A673 (cell line): ENCODE measurements around the gene NME3. TPM values are rescaled to one million over a fixed set of nuclear protein-coding genes. Genes with fewer than 3 reads are reported as not detected.

Experiments used
- BruUV-seq: library from RNA; stranded (reverse); fragments of 400-500 nt; replicated peaks from 2 replicates; lab custom pipeline; 2021; lab: Mats Ljungman, UMichigan
- CTCF ChIA-PET: fragments of 300-600 bp; sonication (Branson Sonifier 250); formaldehyde crosslinking; loops from one replicate; lab custom pipeline; 2022; ENCODE audit warnings: antibody characterized with exemption; lab: Charles Lee
- POLR2A ChIA-PET: fragments of 300-600 bp; sonication (Branson Sonifier 250); formaldehyde crosslinking; loops from one replicate; lab custom pipeline; 2022; ENCODE audit warnings: antibody characterized with exemption; ENCODE audit not compliant: low non-redundant PET; lab: Charles Lee
- DNase-seq: peaks from one replicate; pipeline ENCODE4 v3.0.0-alpha.2; 2015; ENCODE audit warnings: low spot score
- H3K27ac ChIP-seq: fragments of 200-600 bp; sonication (generic); 2 replicates; pipeline ENCODE4 v1.5.1; 2016; ENCODE audit warnings: mixed run types, low read depth, mild to moderate bottlenecking, mixed read lengths, antibody characterized with exemption, low read length; ENCODE audit not compliant: poor library complexity, severe bottlenecking
- H3K27me3 ChIP-seq: fragments of 200-600 bp; sonication (generic); replicated peaks from 2 replicates; pipeline ENCODE4 v1.6.1; 2017; ENCODE audit warnings: mixed run types, low read depth, mild to moderate bottlenecking, mixed read lengths, antibody characterized with exemption, low read length; ENCODE audit not compliant: insufficient read depth, poor library complexity
- H3K36me3 ChIP-seq: fragments of 200-600 bp; sonication (generic); 2 replicates; pipeline ENCODE4 v1.6.1; 2016; ENCODE audit warnings: mixed run types, mild to moderate bottlenecking, mixed read lengths, antibody characterized with exemption, low read length; ENCODE audit not compliant: insufficient read depth, poor library complexity, severe bottlenecking
- H3K4me1 ChIP-seq: fragments of 200-600 bp; sonication (generic); 2 replicates; pipeline ENCODE4 v1.6.1; 2017; ENCODE audit warnings: mixed run types, mild to moderate bottlenecking, mixed read lengths, antibody characterized with exemption, low read length; ENCODE audit not compliant: insufficient read depth, poor library complexity, severe bottlenecking
- H3K4me3 ChIP-seq: fragments of 200-600 bp; sonication (generic); 2 replicates; pipeline ENCODE4 v1.5.1; 2016; ENCODE audit warnings: low read depth, mixed run types, mild to moderate bottlenecking, mixed read lengths, low read length; ENCODE audit not compliant: poor library complexity, severe bottlenecking
- H3K9me3 ChIP-seq: fragments of 200-600 bp; sonication (generic); 2 replicates; pipeline ENCODE4 v1.6.1; 2016; ENCODE audit warnings: mixed run types, low read depth, mild to moderate bottlenecking, mixed read lengths, antibody characterized with exemption, low read length; ENCODE audit not compliant: poor library complexity, severe bottlenecking
- EZH2 ChIP-seq: fragments of 200-600 bp; sonication (generic); IDR thresholded peaks from 2 replicates; pipeline ENCODE4 v1.6.1; 2017; ENCODE audit warnings: borderline replicate concordance, low read depth, mild to moderate bottlenecking, mixed read lengths, antibody characterized with exemption, low read length; ENCODE audit not compliant: poor library complexity, severe bottlenecking
- intact Hi-C: fragments of 100-400 bp; cut with micrococcal nuclease; formaldehyde crosslinking; loops from one replicate; pipeline ENCODE4 v1.10.0; 2022; ENCODE audit not compliant: unreplicated experiment
- total RNA-seq: library from RNA; stranded (reverse); gene quantifications from 2 replicates; pipeline ENCODE4 v1.2.3, GENCODE V29; 2021
- TF ChIP-seq, protein P1 (sequence below): fragments of 300-800, 200-600 bp; sonication (generic); conservative IDR thresholded peaks from 2 replicates; pipeline ENCODE4 v1.5.1; 2017; ENCODE audit warnings: low read depth, mild to moderate bottlenecking, antibody characterized with exemption, low read length, moderate library complexity, mixed read lengths

Gene NME3
- total RNA-seq, 1 experiment from 2014 or later: 35.3 TPM

DNA sequence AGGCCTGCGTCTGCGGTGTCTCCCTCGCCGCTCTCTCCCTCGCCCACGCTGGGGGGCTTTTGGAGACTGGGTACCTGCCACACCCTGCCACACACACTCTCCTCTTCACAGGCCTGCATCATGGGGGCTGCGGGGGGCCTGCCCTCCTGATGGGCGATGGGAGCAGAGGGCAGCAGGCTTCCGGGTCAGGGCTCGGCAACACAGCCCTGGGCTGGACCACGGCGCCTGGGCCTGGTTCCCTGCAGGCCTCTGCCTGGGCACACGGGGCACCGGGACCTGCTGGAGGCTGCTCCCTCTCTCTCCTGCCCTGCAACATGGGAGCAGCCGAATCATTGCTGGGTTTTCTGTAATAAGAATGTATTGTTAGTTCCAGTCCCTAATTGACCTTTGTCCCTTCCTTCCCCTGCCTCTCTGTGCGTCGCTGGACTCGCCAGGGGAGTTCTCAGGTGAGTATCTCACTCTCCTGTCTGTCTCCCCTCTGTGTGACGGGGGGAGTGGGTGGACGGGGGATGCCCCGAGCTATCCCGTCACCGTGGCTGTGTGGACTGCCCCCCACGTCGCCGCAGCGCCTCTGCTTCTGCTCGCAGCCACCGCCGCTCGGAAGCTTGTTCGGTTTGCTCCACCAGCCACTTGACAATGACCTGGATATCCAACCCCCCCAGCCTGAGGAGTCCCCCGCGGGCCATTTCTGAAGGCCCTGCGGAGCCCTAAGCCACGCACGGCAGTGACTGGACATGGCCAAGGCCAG lies 13.5 kb downstream of the NME3 start:
- H3K4me1 ChIP-seq: no peaks in the 10 kb centered on the region
- no peaks in the 10 kb centered on the region for H3K27me3 ChIP-seq
- TF ChIP-seq EZH2: no peak
- TF ChIP-seq, protein P1, sequence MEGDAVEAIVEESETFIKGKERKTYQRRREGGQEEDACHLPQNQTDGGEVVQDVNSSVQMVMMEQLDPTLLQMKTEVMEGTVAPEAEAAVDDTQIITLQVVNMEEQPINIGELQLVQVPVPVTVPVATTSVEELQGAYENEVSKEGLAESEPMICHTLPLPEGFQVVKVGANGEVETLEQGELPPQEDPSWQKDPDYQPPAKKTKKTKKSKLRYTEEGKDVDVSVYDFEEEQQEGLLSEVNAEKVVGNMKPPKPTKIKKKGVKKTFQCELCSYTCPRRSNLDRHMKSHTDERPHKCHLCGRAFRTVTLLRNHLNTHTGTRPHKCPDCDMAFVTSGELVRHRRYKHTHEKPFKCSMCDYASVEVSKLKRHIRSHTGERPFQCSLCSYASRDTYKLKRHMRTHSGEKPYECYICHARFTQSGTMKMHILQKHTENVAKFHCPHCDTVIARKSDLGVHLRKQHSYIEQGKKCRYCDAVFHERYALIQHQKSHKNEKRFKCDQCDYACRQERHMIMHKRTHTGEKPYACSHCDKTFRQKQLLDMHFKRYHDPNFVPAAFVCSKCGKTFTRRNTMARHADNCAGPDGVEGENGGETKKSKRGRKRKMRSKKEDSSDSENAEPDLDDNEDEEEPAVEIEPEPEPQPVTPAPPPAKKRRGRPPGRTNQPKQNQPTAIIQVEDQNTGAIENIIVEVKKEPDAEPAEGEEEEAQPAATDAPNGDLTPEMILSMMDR: no peak
- no peak overlapping the region for H3K4me3 ChIP-seq
- peaks cover 8% of the 10 kb centered on the region for H3K36me3 ChIP-seq
- H3K9me3 ChIP-seq: no peaks in the 10 kb centered on the region
- ChIA-PET POLR2A (no interaction called here), CTCF (no interaction called here)
- H3K27ac ChIP-seq: no peak overlapping the region
- DNase-seq: no peak
- no TSS peak for BruUV-seq
- intact Hi-C loops: no loop called here

DNA sequence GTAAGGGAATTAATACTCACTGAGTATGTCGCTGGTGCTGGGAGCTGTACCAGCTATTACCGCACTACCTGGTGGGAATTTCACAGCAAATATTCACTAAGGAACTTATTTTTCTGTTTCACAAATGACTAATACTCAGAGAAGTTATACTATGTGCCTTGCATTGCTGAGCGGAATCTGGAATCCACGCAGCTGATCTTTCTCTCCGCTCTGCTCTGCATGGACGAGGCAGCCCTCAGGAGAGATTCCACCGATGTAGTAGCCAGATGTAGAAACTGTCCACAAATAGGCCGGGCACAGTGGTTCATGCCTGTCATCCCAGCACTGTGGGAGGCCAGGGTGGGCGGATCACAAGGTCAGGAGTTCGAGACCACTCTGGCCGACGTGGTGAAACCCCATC lies 17.1 kb downstream of the NME3 start:
- CTCF ChIA-PET: no interaction called here
- POLR2A ChIA-PET: no interaction called here
- Histone ChIP-seq H3K4me3 (no peak overlapping the region), H3K36me3 (peaks cover 10% of the 10 kb centered on the region), H3K9me3 (no peaks in the 10 kb centered on the region), H3K27me3 (no peaks in the 10 kb centered on the region), H3K4me1 (no peaks in the 10 kb centered on the region), H3K27ac (no peak overlapping the region)
- no TSS peak for BruUV-seq
- intact Hi-C loops: no loop called here
- TF ChIP-seq, protein P1: no peak
- no peak for TF ChIP-seq EZH2
- no peak for DNase-seq

DNA sequence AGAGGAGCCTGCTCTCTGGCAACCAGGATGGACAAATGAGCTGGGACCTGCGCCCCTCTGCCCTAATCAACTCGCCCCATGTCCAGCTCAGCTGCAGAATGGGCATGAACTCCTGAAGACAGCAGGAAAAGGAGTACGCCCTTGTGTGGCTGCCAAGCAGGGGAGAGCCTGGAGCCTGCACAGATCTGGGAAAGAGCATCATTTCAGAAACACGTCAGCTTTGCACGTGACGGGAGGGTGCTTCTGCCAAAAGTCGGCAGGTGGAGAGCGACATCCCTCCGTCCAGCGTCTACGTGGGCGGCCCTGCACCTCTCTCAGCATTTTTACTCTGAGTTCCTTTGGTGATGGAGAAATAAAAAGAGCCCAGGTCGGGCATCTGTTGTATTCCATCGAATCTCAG lies 18.5 kb downstream of the NME3 start:
- no peak overlapping the region for H3K27ac ChIP-seq
- CTCF ChIA-PET: no interaction called here
- DNase-seq: no peak
- H3K27me3 ChIP-seq: no peaks in the 10 kb centered on the region
- POLR2A ChIA-PET: interaction anchor here (0.6 kb wide), 1 partner anchor 613 kb away, joined by 3 read pairs; no protein-coding TSS in a partner anchor
- peaks cover 17% of the 10 kb centered on the region for H3K36me3 ChIP-seq
- H3K4me3 ChIP-seq: no peak overlapping the region
- no peaks in the 10 kb centered on the region for H3K4me1 ChIP-seq
- H3K9me3 ChIP-seq: no peaks in the 10 kb centered on the region
- no TSS peak for BruUV-seq
- intact Hi-C loops: no loop called here
- TF ChIP-seq, protein P1: no peak
- TF ChIP-seq EZH2: no peak
